HG03097 (cell line): Measurements from ENCODE around the gene ANKRD61.
A peak's percentile ranks its signal among the peaks of the same experiment; 100 is the strongest.
"Not testable (repeated sequence)": the region's sequence is repeated elsewhere in the genome, so short reads cannot be mapped to it uniquely, and the experiment has no call there.

Source experiments
- ATAC-seq: cut with Tn5 transposase; IDR thresholded peaks from one replicate; pipeline ENCODE4 v1.9.1; 2021; ENCODE audit not compliant: unreplicated experiment, low FRiP score

The ANKRD61 gene

GRCh38 chr7:6028563-6028962 lies 2.6 kb upstream of the ANKRD61 start:
- ATAC-seq, result no peak

DNA sequence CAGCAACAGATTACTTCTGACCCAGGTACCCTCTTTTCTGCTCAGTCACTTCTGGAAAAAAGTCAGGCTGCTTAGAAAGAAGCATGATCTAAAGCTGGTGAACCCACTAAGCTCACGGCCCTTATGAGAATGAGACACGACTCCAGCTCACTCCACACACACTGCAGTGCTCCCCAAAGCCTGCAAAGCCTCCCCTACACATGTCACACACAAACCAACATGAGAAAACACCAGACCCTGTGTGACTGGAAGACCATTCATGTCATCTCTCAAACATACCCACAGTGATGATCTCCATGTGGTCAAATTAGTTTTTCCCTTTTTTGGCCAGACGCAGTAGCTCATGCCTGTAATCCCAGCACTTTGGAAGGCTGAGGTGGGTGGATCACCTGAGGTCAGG lies 391 bp downstream of the ANKRD61 start:
- ATAC-seq, result no peak

- no peak for ATAC-seq
Measured at GRCh38 chr7:6032167-6032566, 991 bp downstream of the ANKRD61 start.

- ATAC-seq, result no peak
Measured at GRCh38 chr7:6032641-6033040, 1.5 kb downstream of the ANKRD61 start.

- no peak for ATAC-seq
Measured at GRCh38 chr7:6035165-6035564, 4.0 kb downstream of the ANKRD61 start.

DNA sequence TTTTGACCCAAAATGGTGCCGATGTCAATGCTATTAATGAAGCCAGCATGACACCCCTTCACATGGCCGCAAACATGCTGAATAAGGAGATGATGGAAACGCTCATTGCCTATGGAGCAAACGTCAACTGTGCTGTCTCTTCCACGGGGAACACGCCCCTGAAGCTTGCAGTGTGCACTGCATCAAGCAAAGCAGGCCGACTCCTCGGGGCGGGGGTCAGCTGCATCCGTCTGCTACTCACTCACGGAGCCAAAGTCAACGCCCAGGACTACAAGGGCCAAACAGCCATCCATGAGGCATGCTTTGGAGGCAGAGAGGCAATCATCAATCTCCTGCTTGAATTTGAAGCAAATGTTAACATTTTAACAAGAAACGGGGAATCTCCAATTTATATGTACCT lies 4.5 kb downstream of the ANKRD61 start:
- no peak for ATAC-seq

DNA sequence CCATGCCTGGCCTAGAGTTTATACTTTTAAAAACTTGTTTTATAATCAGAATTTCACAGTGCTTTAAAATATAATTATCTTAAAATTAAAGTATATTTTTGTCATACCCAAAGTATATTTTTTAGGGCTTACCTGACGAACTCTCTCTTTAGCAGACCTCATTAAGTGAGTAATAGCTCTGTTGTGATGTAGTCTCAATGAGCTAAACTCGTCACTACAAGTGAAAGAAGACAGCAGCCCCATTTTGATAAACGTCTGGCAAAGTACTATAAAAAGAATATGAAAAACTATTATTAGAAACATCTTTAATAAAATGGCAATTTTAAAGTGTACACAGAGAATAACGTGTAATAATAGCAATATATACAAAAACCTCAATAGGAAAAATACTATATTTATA lies 18.6 kb downstream of the ANKRD61 start:
- ATAC-seq, result no peak

DNA sequence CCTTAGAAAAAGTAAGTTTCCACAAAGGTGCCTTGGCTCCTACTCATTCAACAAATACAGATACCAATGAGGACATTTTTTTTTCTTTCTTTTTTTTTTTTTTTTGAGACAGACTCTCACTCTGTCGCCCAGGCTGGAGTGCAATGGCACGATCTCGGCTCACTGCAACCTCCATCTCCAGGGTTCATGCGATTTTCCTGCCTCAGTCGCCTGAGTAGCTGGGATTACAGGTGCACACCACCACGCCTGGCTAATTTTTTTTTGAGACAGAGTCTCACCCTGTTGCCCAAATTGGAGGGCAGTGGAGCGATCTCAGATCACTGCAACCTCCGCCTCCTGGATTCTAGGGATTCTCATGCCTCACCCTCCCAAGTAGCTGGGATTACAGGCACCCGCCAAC lies 20.0 kb downstream of the ANKRD61 start:
- ATAC-seq, result not testable (repeated sequence)

DNA sequence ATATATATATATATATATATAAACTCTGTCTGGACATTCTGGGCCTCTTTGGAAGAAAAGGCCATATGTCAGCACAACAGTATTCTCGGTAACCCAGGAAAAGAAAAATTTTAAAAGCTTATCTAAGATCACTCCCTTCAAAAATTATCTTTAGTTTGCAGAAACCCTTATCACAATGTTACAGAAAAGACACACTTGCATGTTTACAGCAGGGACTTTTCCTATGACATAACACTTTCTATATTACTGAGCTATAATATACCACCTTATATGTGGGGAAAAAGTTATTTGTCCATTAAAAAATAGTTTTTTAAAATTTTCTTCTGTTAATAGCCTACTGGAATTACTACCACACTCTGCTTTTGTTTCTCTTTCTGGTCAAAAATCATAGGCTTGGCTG lies 25.4 kb downstream of the ANKRD61 start:
- ATAC-seq, result no peak

- no peak for ATAC-seq
Measured at GRCh38 chr7:6057316-6058129, 26.3 kb downstream of the ANKRD61 start.

DNA sequence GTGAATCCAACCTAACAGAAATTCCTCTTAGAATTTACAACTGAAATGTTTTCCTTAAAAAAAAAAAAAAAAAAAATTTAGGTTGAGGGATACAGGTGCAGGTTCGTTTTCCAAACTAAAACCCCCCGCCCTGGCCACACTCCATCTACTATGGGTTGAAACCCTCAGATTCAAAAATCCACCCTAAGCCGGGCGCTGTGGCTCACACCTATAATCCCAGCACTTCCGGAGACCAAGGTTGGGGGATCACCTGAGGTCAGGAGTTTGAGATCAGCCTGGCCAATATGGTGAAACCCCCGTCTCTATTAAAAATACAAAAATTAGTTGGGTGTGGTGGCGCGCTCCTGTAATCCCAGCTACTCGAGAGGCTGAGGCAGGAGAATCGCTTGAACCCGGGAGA lies 28.8 kb downstream of the ANKRD61 start:
- ATAC-seq, result not testable (repeated sequence)

DNA sequence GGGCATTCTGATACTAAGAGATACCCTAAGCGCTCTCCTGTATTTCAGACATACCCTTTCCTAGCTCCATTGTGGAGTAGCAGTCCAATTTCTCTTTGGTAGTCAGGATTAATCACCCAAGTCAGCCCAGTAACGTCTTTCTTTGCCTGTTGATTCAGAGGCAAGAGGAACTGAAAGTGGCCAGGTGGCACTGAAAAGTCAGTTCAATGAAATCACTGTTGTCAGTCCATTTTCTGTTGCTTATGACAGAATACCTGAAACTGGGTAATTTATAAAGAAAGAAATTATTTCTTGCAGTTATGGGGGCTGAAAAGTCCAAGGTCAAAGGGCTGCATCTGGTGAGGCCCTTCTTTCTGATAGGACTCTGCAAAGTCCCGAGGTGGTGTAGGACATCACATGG lies 40.2 kb downstream of the ANKRD61 start:
- ATAC-seq, result peak; percentile 64

DNA sequence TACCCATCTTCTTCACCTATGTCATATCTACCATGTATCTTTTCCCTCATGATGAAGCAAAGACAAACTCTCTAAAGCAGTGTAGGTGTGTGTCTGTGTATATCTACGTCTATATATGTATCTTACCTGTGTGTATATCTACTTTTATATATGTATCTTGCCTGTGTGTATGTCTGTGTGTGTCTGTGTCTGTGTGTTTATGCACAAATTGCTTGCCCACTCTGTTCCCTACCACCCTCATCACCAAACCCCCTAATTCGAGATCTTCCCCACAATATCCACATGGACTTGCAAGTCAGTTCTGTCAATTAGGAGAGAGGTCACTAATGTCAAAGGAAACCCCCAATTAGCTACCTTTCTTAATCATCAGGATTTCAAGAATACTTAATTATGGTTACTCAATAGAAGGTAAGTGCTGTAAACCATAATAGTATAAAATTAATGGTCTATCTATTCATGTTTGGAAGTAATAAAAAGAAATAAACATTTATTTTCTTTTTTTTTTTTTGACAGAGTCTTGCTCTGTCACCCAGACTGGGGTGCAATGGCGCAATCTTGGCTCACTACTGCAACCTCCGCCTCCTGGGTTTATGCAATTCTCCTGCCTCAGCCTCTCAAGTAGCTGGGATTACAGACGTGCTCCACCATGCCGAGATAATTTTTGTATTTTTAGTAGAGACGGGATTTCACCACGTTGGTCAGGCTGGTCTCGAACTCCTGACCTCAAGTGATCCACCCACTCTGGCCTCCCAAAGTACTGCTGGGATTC lies 43.6 kb downstream of the ANKRD61 start:
- no peak for ATAC-seq

- ATAC-seq, result no peak
Measured at GRCh38 chr7:6078548-6078947, 47.4 kb downstream of the ANKRD61 start.

DNA sequence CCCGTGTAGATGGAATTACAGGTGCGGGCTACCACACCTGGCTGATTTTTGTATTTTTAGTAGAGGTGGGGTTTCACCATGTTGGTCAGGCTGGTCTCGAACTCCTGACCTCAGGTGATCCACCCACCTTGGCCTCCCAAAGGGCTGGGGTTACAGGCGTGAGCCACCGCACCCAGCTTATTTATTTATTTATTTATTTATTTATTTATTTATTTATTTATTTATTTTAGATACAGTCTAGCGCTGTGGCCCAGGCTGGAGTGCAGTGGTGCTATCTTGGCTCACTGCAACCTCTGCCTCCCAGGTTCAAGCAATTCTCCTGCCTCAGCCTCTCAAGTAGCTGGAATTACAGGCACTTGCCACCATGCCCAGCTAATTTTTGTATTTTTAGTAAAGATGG lies 51.9 kb downstream of the ANKRD61 start:
- not testable (repeated sequence) for ATAC-seq
